ENCODE measurements around the gene CASKIN1. TPM values are rescaled to one million over a fixed set of nuclear protein-coding genes. Genes with fewer than 3 reads are reported as not detected.
A peak's percentile ranks its signal among the peaks of the same experiment; 100 is the strongest.

Gene CASKIN1
- total and polyA plus RNA-seq, 2 experiments from 2014 or later, result 1.0 to 6.2 TPM

DNA sequence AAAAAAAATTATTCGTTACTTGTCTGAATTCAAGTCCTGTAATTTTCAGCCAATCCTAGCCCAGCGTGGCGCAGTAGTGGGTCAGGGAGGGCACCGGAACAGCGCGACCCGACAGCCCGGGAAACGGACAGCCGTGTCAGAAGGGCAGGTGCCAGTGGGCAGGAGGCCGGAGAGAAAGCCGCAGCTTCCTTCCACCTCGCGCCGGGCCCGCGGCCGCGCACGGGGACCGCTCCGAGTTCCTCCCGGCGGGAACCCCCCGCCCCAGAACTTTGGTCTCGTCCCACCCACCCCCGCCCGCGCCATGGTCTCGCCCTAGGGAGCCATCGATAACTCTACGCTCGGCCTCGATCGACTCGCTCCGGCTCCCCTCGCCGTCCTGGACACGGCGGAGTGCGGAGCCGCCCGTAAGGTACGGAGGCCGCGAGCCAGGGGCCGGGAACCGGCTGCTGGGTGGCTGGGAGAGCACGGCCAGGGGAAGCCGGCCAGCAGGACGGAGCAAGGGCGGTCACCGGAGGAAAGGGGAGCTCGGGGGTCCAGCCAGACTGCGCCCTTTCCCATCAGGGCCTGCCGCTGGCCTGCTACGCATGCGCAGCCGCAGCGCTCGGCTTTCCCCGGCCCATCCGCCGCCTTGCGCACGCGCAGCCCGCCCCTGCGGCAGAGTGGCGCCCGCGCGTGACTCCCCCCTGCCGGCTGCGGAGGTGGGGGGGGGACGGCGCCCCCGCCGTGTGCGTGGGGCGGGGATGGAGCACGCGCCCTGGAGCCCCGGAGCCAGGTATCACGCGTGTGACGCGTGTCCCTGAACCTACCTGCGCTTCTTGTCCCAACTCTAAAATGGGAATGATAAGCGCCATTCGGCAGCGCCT is 8.9 kb upstream of the CASKIN1 start, which contains the start of gene MLST8:
TSS of gene MLST8 (plus strand) at position 351 of the 863 bp plus-strand sequence. CDS start 632 bp downstream, outside the sequence.
- H3K36me3 ChIP-seq (ENCODE audit: insufficient read depth), result no peaks in the 10 kb centered on the region
- peak within 1 kb of the TSS; percentile 95 for H3K4me2 ChIP-seq
- peak; percentile 64 for ATAC-seq
- peak within 1 kb of the TSS; percentile 100 for H2AFZ ChIP-seq
- H3K27ac Mint-ChIP-seq, result peak within 1 kb of the TSS; percentile 8
- 0 out of 2 replicates have a peak within 1 kb of the TSS, but pooled peaks have one; percentile 63 for H3K27ac ChIP-seq (ENCODE audit: low read depth)
- peak; percentile 89 for DNase-seq (ENCODE audit: low spot score)
- H3K79me2 ChIP-seq (replicated peaks; ENCODE audit: insufficient read depth), result no peaks in the 10 kb centered on the region
- H3K27me3 ChIP-seq (ENCODE audit: insufficient read depth), result peaks cover 16% of the 10 kb centered on the region
- H3K36me3 Mint-ChIP-seq (ENCODE audit: low read depth), result peaks cover 14% of the 10 kb centered on the region
- no peaks in the 10 kb centered on the region for H3K9me2 ChIP-seq (ENCODE audit: insufficient read depth)
- peaks cover 3% of the 10 kb centered on the region; the same call in 1 of the 2 replicates for H3F3A ChIP-seq (replicated peaks; ENCODE audit: low read depth)
- no peak for TF ChIP-seq JUNB (IDR thresholded peaks at IDR 0.05; ENCODE audit: unreplicated experiment)
- TF ChIP-seq CREB1 (CRISPR knock-in tag; IDR thresholded peaks at IDR 0.05; ENCODE audit: low read depth), result no peak
- TF ChIP-seq, protein P1, sequence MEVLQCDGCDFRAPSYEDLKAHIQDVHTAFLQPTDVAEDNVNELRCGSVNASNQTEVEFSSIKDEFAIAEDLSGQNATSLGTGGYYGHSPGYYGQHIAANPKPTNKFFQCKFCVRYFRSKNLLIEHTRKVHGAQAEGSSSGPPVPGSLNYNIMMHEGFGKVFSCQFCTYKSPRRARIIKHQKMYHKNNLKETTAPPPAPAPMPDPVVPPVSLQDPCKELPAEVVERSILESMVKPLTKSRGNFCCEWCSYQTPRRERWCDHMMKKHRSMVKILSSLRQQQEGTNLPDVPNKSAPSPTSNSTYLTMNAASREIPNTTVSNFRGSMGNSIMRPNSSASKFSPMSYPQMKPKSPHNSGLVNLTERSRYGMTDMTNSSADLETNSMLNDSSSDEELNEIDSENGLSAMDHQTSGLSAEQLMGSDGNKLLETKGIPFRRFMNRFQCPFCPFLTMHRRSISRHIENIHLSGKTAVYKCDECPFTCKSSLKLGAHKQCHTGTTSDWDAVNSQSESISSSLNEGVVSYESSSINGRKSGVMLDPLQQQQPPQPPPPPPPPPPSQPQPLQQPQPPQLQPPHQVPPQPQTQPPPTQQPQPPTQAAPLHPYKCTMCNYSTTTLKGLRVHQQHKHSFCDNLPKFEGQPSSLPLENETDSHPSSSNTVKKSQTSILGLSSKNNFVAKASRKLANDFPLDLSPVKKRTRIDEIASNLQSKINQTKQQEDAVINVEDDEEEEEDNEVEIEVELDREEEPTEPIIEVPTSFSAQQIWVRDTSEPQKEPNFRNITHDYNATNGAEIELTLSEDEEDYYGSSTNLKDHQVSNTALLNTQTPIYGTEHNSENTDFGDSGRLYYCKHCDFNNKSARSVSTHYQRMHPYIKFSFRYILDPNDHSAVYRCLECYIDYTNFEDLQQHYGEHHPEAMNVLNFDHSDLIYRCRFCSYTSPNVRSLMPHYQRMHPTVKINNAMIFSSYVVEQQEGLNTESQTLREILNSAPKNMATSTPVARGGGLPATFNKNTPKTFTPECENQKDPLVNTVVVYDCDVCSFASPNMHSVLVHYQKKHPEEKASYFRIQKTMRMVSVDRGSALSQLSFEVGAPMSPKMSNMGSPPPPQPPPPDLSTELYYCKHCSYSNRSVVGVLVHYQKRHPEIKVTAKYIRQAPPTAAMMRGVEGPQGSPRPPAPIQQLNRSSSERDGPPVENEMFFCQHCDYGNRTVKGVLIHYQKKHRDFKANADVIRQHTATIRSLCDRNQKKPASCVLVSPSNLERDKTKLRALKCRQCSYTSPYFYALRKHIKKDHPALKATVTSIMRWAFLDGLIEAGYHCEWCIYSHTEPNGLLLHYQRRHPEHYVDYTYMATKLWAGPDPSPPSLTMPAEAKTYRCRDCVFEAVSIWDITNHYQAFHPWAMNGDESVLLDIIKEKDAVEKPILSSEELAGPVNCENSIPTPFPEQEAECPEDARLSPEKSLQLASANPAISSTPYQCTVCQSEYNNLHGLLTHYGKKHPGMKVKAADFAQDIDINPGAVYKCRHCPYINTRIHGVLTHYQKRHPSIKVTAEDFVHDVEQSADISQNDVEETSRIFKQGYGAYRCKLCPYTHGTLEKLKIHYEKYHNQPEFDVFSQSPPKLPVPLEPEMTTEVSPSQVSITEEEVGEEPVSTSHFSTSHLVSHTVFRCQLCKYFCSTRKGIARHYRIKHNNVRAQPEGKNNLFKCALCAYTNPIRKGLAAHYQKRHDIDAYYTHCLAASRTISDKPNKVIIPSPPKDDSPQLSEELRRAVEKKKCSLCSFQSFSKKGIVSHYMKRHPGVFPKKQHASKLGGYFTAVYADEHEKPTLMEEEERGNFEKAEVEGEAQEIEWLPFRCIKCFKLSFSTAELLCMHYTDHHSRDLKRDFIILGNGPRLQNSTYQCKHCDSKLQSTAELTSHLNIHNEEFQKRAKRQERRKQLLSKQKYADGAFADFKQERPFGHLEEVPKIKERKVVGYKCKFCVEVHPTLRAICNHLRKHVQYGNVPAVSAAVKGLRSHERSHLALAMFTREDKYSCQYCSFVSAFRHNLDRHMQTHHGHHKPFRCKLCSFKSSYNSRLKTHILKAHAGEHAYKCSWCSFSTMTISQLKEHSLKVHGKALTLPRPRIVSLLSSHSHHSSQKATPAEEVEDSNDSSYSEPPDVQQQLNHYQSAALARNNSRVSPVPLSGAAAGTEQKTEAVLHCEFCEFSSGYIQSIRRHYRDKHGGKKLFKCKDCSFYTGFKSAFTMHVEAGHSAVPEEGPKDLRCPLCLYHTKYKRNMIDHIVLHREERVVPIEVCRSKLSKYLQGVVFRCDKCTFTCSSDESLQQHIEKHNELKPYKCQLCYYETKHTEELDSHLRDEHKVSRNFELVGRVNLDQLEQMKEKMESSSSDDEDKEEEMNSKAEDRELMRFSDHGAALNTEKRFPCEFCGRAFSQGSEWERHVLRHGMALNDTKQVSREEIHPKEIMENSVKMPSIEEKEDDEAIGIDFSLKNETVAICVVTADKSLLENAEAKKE (CRISPR knock-in tag; IDR thresholded peaks at IDR 0.05), result no peak
- TF ChIP-seq, protein P2, sequence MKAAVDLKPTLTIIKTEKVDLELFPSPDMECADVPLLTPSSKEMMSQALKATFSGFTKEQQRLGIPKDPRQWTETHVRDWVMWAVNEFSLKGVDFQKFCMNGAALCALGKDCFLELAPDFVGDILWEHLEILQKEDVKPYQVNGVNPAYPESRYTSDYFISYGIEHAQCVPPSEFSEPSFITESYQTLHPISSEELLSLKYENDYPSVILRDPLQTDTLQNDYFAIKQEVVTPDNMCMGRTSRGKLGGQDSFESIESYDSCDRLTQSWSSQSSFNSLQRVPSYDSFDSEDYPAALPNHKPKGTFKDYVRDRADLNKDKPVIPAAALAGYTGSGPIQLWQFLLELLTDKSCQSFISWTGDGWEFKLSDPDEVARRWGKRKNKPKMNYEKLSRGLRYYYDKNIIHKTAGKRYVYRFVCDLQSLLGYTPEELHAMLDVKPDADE (IDR thresholded peaks at IDR 0.05), result no peak
- TF ChIP-seq REST (IDR thresholded peaks at IDR 0.05; ENCODE audit: unreplicated experiment), result no peak
- TF ChIP-seq POLR2AphosphoS5 (IDR thresholded peaks at IDR 0.05; ENCODE audit: low read depth), result peak; percentile 81
- no peak for TF ChIP-seq EZH2phosphoT487 (IDR thresholded peaks at IDR 0.05; ENCODE audit: unreplicated experiment)
- peak within 1 kb of the TSS; percentile 84 for H3K4me3 Mint-ChIP-seq
- peaks cover 13% of the 10 kb centered on the region for H3K4me1 Mint-ChIP-seq
- peak within 1 kb of the TSS; percentile 95 for H3K4me3 ChIP-seq
- H3K4me1 ChIP-seq (ENCODE audit: insufficient read depth), result peaks cover 4% of the 10 kb centered on the region; the same call in 1 of the 2 replicates
- H4K20me1 ChIP-seq (replicated peaks; ENCODE audit: insufficient read depth), result no peaks in the 10 kb centered on the region
- no peaks in the 10 kb centered on the region for H3K9me3 Mint-ChIP-seq
- H3K27me3 Mint-ChIP-seq (ENCODE audit: insufficient read depth, low read depth, poor library complexity), result peaks cover 20% of the 10 kb centered on the region

Measured in GM23338 (cell line).